Activated CD4-positive, CD25-positive, alpha-beta regulatory T cell treated with anti-CD3 and anti-CD28 coated beads, Interleukin-2, amount 50 U/mL, for 24 hours (primary cell): ENCODE measurements around the gene SUMO3.

Experiments used
- ATAC-seq, 2 donors: fragments of 150-1000 bp; cut with Tn5 transposase; one replicate each; pipeline ENCODE4 v1.10.0; 2021; ENCODE audit warnings: mild to moderate bottlenecking in 1 of 2, moderate library complexity in 1 of 2

SUMO3 gene

GRCh38 chr21:44801468-44802395, 16.1 kb downstream of the SUMO3 start, which contains the start of gene UBE2G2:
Gene UBE2G2, minus strand, starts transcription at chr21:44801820. Its CDS starts 72 bp downstream, at chr21:44801748.
- peak; percentile 96 to 97 for ATAC-seq

- ATAC-seq, result peak; percentile 51 to 62
These were observed 16.8 kb downstream of the SUMO3 start for GRCh38 chr21:44800971-44801467.

GRCh38 chr21:44800103-44800502, 17.8 kb downstream of the SUMO3 start:
- no peak for ATAC-seq

GRCh38 chr21:44799646-44800045, 18.2 kb downstream of the SUMO3 start:
- ATAC-seq, result no peak

- ATAC-seq, result no peak
These were observed 20.1 kb downstream of the SUMO3 start for GRCh38 chr21:44797775-44798174.

GRCh38 chr21:44795342-44795741, 22.5 kb downstream of the SUMO3 start:
- no peak for ATAC-seq

GRCh38 chr21:44793592-44794374, 24.1 kb downstream of the SUMO3 start:
- ATAC-seq, result no peak

- peak; percentile 83 to 88 for ATAC-seq
These were observed 24.9 kb downstream of the SUMO3 start for GRCh38 chr21:44792702-44793591.

GRCh38 chr21:44791993-44792392, 25.9 kb downstream of the SUMO3 start:
- no peak for ATAC-seq

- no peak for ATAC-seq
These were observed 26.6 kb downstream of the SUMO3 start for GRCh38 chr21:44791246-44791645.

- ATAC-seq, result no peak
These were observed 27.5 kb downstream of the SUMO3 start for GRCh38 chr21:44790368-44790767.

GRCh38 chr21:44789880-44790279, 28.0 kb downstream of the SUMO3 start:
- ATAC-seq, result peak in 1 of 2 donors; percentile 70

GRCh38 chr21:44785620-44786335, 32.1 kb downstream of the SUMO3 start:
- no peak for ATAC-seq

- no peak for ATAC-seq
These were observed 33.1 kb downstream of the SUMO3 start for GRCh38 chr21:44784810-44785209.

- ATAC-seq, result no peak
These were observed 34.7 kb downstream of the SUMO3 start for GRCh38 chr21:44783020-44783696.

- no peak for ATAC-seq
These were observed 36.9 kb downstream of the SUMO3 start for GRCh38 chr21:44780767-44781459.

GRCh38 chr21:44780137-44780502, 37.7 kb downstream of the SUMO3 start:
- no peak for ATAC-seq

GRCh38 chr21:44779417-44780136, 38.3 kb downstream of the SUMO3 start:
- no peak for ATAC-seq

GRCh38 chr21:44778983-44779382, 38.9 kb downstream of the SUMO3 start:
- ATAC-seq, result no peak

GRCh38 chr21:44778499-44778911, 39.4 kb downstream of the SUMO3 start:
- ATAC-seq, result no peak
